ENCODE data around the gene GAA. TPM values are rescaled to one million over a fixed set of nuclear protein-coding genes. Genes with fewer than 3 reads are reported as not detected.

The GAA gene
- total and polyA plus RNA-seq, 10 of the 15 experiments (the other 5 are each of a cell fraction or from before 2014, with no cell fraction given): 0.18 to 10.5 (median 4.1) TPM

DNA sequence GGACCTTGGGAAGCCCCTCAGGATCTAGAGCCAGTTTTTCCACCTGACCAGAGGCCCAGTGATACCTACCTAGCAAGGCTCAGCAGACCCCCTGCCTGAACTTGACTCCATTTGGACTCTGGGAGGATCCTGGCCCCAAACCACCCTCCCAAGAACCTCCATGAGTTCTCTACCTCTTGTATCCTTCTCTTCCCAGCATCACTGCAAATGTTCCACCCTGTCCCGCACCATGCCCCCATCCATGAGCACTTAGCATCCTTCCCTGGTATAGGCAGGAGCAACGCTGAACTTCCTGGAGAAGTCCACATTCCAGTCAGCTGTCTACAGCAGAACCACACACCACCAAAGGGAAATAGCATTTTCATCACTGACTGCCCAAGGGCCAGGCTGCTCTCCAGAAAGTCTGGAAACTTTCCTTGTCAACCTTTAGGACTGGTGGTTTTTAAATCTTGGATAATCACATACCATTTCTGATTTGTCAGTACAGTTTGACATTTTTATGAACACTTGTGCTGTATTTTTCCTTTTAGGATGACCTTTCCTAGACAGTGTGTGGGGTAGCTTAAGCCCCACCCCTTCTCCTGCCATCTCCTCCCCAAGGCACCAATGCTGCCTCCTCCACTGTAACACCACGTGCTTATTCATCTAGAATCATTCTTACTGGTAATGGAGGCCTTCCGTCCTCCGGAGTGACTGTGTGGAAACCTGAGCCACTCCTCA is 31.7 kb downstream of the GAA start:
- 97% methylated on average over 5 of the region's 5 CpGs for WGBS (ENCODE audit: insufficient coverage, insufficient replicate concordance, low lambda C conversion rate, missing lambda C conversion rate)
- ChIA-PET RAD21 (ENCODE audit: unreplicated experiment) (no interaction called here), CTCF (interaction anchor here (0.6 to 1.1 kb wide), 4 partner anchors 9 to 127 kb away, joined by 3 to 5 read pairs (median 3); partner anchors contain the start of gene GAA), POLR2A (no interaction called here), SMC1A (ENCODE audit: uncharacterized antibody, unreplicated experiment) (interaction anchor here (0.5 kb wide), 1 partner anchor 12 kb away, joined by 3 read pairs; no protein-coding TSS in a partner anchor)
- peaks cover 9 to 36% of the 10 kb centered on the region in 2 experiments for H3K36me3 ChIP-seq (ENCODE audit: control insufficient read depth in 2 of 2, insufficient read depth in 2 of 2, low read length in 1 of 2)
- no peaks in the 10 kb centered on the region for H4K20me1 ChIP-seq (ENCODE audit: control insufficient read depth, insufficient read depth)
- no peak overlapping the region for H3K4me2 ChIP-seq (ENCODE audit: control insufficient read depth, insufficient read depth)
- in situ Hi-C loops (cut with MboI): no loop called here
- BruUV-seq (replicated peaks): no TSS peak
- ATAC-seq (no peak), DNase-seq (ENCODE audit: low read depth, low spot score) (no peak), FAIRE-seq (no peak)
- intact Hi-C loops (cut with micrococcal nuclease; ENCODE audit: unreplicated experiment): no loop called here
- no peak overlapping the region for H3K9ac ChIP-seq (ENCODE audit: control insufficient read depth, insufficient read depth, low read length)
- no peaks in the 10 kb centered on the region for H3K27me3 ChIP-seq (replicated peaks in 1 of 2; ENCODE audit: control insufficient read depth in 2 of 2, insufficient read depth in 2 of 2, low read length in 1 of 2)
- no peak overlapping the region for H2AFZ ChIP-seq (ENCODE audit: control insufficient read depth, low read depth, low read length)
- no peaks in the 10 kb centered on the region for H3K9me3 ChIP-seq (replicated peaks; ENCODE audit: control insufficient read depth, insufficient read depth, low read length)
- H3K27ac ChIP-seq (ENCODE audit: control insufficient read depth, insufficient read depth): no peak overlapping the region
- no peaks in the 10 kb centered on the region for H3K4me1 ChIP-seq (ENCODE audit: control insufficient read depth, insufficient read depth, low read length)
- H3K4me3 ChIP-seq: no peak overlapping the region
- no peaks in the 10 kb centered on the region for H3K79me2 ChIP-seq (ENCODE audit: control insufficient read depth, insufficient read depth, low read length)
- no peak for TF ChIP-seq YY1 (IDR thresholded peaks at IDR 0.05; ENCODE audit: low read depth, low read length)
- no peak for TF ChIP-seq IKZF2 (IDR thresholded peaks at IDR 0.05)
- TF ChIP-seq NR2C2 (IDR thresholded peaks at IDR 0.05; ENCODE audit: borderline replicate concordance, control insufficient read depth, insufficient read length, low read depth): no peak
- TF ChIP-seq ASH2L (IDR thresholded peaks at IDR 0.05; ENCODE audit: borderline replicate concordance, low read depth): no peak
- no peak for TF ChIP-seq PRDM15 (CRISPR knock-in tag; IDR thresholded peaks at IDR 0.05)
- no peak for TF ChIP-seq GATAD2B (conservative IDR thresholded peaks at IDR 0.05; ENCODE audit: low read depth)
- no peak for TF ChIP-seq ATF2 (IDR thresholded peaks at IDR 0.05; ENCODE audit: low read length)
- no peak for TF ChIP-seq EGR1 (IDR thresholded peaks at IDR 0.05; ENCODE audit: borderline replicate concordance in 1 of 2, low read depth in 2 of 2, low read length in 2 of 2)
- no peak for TF ChIP-seq BHLHE40 (IDR thresholded peaks at IDR 0.05; ENCODE audit: borderline replicate concordance in 1 of 2, low read depth in 2 of 2, low read length in 1 of 2)
- TF ChIP-seq ZSCAN29 (IDR thresholded peaks at IDR 0.05): no peak
- TF ChIP-seq, protein P1, sequence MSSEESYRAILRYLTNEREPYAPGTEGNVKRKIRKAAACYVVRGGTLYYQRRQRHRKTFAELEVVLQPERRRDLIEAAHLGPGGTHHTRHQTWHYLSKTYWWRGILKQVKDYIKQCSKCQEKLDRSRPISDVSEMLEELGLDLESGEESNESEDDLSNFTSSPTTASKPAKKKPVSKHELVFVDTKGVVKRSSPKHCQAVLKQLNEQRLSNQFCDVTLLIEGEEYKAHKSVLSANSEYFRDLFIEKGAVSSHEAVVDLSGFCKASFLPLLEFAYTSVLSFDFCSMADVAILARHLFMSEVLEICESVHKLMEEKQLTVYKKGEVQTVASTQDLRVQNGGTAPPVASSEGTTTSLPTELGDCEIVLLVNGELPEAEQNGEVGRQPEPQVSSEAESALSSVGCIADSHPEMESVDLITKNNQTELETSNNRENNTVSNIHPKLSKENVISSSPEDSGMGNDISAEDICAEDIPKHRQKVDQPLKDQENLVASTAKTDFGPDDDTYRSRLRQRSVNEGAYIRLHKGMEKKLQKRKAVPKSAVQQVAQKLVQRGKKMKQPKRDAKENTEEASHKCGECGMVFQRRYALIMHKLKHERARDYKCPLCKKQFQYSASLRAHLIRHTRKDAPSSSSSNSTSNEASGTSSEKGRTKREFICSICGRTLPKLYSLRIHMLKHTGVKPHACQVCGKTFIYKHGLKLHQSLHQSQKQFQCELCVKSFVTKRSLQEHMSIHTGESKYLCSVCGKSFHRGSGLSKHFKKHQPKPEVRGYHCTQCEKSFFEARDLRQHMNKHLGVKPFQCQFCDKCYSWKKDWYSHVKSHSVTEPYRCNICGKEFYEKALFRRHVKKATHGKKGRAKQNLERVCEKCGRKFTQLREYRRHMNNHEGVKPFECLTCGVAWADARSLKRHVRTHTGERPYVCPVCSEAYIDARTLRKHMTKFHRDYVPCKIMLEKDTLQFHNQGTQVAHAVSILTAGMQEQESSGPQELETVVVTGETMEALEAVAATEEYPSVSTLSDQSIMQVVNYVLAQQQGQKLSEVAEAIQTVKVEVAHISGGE (CRISPR knock-in tag; IDR thresholded peaks at IDR 0.05): no peak
- TF ChIP-seq BMI1 (IDR thresholded peaks at IDR 0.05; ENCODE audit: borderline replicate concordance): no peak
- TF ChIP-seq FOS (IDR thresholded peaks at IDR 0.05; ENCODE audit: borderline replicate concordance, extremely low read depth, insufficient read length): no peak
- TF ChIP-seq JUNB (IDR thresholded peaks at IDR 0.05): no peak
- no peak for TF ChIP-seq ESRRA (IDR thresholded peaks at IDR 0.05; ENCODE audit: low read length)
- TF ChIP-seq PAX5 (IDR thresholded peaks at IDR 0.05; ENCODE audit: borderline replicate concordance, low read depth, low read length): no peak

All from GM12878 (cell line).